GM10266 (cell line): ENCODE data around the gene ASTL.
"Not testable (repeated sequence)": the region's sequence is repeated elsewhere in the genome, so short reads cannot be mapped to it uniquely, and the experiment has no call there.

Experiments
- DNase-seq: peaks from one replicate; pipeline ENCODE4 v3.0.0; 2012; ENCODE audit errors: extremely low spot score
- TF ChIP-seq, protein P1 (sequence below): IDR thresholded peaks from 2 replicates; pipeline ENCODE4 v1.5.1; 2012; ENCODE audit warnings: mild to moderate bottlenecking, low read depth; ENCODE audit not compliant: control insufficient read depth, insufficient read depth; ENCODE audit errors: missing control alignments

Gene ASTL

DNA sequence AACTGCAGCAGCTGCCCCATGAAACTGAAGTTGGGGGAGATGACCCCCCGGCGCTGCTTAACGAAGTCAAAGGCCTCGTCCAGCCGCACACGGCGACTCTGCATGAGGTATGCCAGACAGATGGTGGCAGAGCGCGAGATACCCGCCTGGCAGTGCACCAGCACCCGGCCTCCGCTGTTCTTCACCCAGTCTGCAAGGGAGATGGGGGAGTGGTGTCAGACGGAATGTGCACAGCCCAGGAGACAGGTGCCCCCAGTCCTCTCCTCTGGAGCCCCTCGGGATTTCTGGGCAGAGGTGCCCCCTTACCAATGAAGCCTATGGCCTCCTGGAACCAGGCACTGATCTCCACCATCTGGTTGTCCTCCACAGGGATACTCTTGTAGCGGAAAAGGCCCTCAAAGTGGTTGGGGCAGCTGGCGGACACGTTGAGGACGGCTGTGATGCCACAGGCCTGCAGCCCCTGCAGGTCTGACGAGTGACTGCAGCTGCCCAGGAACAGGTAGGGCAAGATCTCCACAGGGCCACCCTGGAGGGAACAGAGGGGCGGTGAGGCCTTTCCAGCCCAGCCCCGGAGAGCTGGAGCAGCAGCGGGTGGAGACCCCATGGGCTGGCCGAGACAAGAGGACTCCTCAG is 5.7 kb upstream of the ASTL start:
- TF ChIP-seq, protein P1, sequence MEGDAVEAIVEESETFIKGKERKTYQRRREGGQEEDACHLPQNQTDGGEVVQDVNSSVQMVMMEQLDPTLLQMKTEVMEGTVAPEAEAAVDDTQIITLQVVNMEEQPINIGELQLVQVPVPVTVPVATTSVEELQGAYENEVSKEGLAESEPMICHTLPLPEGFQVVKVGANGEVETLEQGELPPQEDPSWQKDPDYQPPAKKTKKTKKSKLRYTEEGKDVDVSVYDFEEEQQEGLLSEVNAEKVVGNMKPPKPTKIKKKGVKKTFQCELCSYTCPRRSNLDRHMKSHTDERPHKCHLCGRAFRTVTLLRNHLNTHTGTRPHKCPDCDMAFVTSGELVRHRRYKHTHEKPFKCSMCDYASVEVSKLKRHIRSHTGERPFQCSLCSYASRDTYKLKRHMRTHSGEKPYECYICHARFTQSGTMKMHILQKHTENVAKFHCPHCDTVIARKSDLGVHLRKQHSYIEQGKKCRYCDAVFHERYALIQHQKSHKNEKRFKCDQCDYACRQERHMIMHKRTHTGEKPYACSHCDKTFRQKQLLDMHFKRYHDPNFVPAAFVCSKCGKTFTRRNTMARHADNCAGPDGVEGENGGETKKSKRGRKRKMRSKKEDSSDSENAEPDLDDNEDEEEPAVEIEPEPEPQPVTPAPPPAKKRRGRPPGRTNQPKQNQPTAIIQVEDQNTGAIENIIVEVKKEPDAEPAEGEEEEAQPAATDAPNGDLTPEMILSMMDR = peak; percentile 31
- peak; percentile 56 for DNase-seq

DNA sequence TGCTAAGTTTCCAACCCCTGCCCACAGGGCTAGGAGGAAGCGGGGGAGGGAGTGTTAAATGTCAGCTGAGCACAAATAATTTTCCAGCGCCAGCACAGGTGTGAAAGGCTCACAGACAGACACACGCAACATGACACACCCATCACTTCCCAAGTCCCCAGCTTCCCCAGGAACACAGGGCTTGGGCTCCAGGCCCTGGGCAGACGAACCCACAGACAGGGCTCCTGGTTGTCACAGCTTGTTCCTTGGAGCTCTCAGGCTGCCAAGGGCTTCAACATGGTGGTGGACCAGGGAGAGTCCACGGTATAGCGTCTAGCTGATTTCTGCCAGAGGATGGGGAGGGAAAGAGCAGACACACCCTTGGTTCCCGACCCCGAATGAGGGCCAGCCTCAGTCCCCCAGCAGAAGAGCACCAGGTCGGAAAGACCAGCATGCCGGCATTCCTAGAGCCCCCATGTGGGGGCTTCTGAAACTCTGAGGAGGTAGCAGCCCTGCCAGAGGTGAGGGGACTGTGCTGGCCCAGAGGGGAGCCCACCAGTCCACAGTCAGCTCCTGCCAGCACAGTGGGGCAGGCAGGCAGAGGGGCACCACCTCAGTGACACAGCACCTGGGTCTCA is 5.0 kb upstream of the ASTL start:
- DNase-seq = no peak

DNA sequence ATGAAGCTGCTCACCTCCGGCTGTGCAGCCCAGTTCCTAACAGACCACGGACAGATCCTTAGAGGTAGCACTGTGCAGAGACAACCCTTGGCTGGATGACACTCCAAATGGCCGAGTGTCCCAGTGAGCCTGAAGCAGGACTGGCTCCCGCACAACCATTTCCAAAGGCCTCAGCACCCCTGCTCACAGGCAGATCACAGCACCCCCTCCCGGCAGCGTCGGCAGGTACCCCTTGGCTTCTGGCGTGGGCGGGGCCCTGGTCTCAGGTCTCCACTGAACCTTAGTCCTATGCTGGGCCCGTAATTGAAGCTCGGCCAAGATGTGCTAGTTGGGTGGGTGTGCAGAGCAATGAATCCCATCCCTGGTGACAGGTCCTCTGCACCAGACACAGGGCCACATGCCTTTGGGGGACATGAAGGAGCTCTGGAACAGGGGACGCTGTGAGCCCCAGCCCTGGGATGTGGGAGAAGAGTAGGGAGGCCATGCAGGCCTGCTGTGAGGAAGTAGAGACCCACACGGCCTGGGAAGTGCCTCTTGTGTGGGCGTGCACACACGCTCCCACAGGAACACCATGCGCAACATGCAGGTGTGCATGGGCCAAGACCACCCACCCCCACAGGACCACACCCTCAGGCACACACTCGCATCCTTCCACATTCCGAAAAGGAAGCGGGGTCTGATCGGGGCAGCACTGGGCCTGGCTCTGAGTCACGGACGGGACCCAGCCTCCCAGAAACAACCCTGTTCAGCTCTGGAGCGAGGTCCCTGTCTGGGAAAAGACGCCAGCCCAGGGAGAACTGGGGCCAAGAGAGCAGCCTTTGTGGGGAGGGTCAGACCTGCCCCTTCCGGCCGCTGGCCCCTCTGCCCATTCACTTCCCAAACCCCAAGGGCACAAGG is 4.2 kb upstream of the ASTL start:
- DNase-seq = peak; percentile 78

More for the DNA sequence above, 5.0 kb upstream of the ASTL start:
- TF ChIP-seq, protein P1 = no peak

DNA sequence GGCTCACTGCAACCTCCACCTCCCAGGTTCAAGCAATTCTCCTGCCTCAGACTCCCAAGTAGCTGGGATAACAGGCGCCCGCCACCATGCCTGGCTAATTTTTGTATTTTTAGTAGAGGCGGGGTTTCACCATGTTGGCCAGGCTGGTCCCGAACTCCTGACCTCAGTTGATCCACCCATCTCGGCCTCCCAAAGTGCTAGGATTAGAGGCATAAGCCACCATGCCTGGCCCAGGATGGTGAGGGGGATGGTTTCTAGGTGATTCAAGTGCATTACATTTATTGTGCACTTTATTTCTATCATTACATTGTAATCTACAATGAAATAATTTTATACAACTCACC is 3.3 kb upstream of the ASTL start:
- DNase-seq = not testable (repeated sequence)

More for the DNA sequence above, 4.2 kb upstream of the ASTL start:
- TF ChIP-seq, protein P1 = peak; percentile 64

DNA sequence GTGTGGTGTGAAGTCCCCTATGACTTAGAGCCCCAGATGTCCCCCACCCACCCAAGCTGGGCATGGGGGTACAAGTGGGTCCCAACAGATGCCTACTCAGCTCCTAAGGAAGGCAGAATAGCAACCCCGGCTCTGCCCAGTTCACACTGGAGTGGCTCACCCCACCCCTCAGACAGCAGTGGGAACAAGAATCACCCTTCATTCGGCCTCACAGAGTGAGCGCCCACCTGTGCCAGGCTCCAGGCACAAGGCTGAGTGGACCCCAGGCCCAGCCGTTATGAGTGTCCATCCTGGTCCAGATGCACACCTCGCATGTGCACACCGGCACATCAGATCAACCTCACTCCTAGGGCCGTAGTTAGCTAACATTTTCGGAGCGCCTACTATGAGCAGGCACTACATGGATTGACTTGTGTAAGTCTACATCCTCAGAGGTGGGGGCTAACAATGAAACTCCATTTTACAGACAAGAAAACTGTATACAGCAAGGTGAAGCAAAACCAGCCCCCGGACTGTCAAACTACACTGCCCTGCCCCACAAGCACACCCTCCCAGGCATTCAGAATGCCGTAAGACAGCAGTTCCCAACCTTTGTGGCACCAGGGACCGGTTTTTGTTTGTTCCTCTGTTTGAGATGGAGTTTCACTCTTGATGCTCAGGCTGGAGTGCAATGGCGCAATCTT is 2.8 kb upstream of the ASTL start:
- TF ChIP-seq, protein P1 = no peak
- no peak for DNase-seq

DNA sequence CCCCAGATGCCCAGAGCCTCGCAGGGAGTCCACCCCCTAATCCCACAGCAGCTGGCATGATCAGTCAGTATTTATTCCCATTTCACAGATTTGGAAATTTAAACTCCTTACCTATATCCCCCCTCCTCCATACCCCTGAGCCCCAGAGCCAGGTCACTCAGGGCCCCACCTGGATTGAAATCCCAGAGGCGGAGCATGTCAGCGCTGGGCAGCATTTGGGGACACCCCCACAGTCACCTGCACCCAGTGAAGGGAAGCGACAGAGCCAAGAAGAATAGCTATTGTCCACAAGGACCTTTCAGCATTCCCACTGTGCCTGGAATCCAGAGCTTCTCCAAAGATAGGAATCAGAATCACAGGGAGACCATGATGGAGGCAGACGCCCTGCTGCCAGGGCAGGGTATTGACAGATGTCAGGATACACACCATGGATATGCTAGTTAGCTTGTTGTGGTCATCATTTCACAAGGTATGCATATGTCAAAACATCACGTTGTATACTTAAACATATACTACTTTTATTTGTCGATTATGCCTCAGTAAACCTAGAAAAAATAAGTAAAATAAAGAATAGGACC is 968 bp upstream of the ASTL start:
- TF ChIP-seq, protein P1 = no peak
- DNase-seq = no peak
